Colon (tissue), 2 donors: ENCODE data around the gene PCSK6.

Experiments used
- FAIRE-seq: peaks from 2 replicates; lab custom pipeline; 2012; peaks lifted over from hg19 to GRCh38; lab: Jason Lieb, UNC
- donor health status: control.
- donor health status: control.

The PCSK6 gene

GRCh38 chr15:101498717-101499480, 9.4 kb upstream of the PCSK6 start:
- FAIRE-seq = no peak

- FAIRE-seq = no peak
These were observed 8.7 kb upstream of the PCSK6 start for GRCh38 chr15:101498076-101498716.

GRCh38 chr15:101497484-101498034, 8.1 kb upstream of the PCSK6 start:
- FAIRE-seq = no peak

GRCh38 chr15:101497017-101497416, 7.5 kb upstream of the PCSK6 start:
- no peak for FAIRE-seq

- no peak for FAIRE-seq
These were observed 6.9 kb upstream of the PCSK6 start for GRCh38 chr15:101496198-101496986.

GRCh38 chr15:101495334-101496197, 6.1 kb upstream of the PCSK6 start:
- no peak for FAIRE-seq

GRCh38 chr15:101494251-101494796, 4.8 kb upstream of the PCSK6 start:
- no peak for FAIRE-seq

GRCh38 chr15:101492766-101493692, 3.5 kb upstream of the PCSK6 start:
- no peak for FAIRE-seq

- FAIRE-seq = no peak
These were observed 2.5 kb upstream of the PCSK6 start for GRCh38 chr15:101491734-101492640.

- FAIRE-seq = no peak
These were observed 1.6 kb upstream of the PCSK6 start for GRCh38 chr15:101490922-101491733.

GRCh38 chr15:101490408-101490891, 943 bp upstream of the PCSK6 start:
- FAIRE-seq = no peak

GRCh38 chr15:101489237-101489598, 289 bp downstream of the PCSK6 start:
- FAIRE-seq = no peak

- no peak for FAIRE-seq
These were observed 975 bp downstream of the PCSK6 start for GRCh38 chr15:101488300-101489164.

- FAIRE-seq = no peak
These were observed 2.6 kb downstream of the PCSK6 start for GRCh38 chr15:101486696-101487459.

GRCh38 chr15:101483462-101483861, 6.0 kb downstream of the PCSK6 start:
- no peak for FAIRE-seq
